ENCODE measurements around the gene DDC.

Gene DDC

DNA sequence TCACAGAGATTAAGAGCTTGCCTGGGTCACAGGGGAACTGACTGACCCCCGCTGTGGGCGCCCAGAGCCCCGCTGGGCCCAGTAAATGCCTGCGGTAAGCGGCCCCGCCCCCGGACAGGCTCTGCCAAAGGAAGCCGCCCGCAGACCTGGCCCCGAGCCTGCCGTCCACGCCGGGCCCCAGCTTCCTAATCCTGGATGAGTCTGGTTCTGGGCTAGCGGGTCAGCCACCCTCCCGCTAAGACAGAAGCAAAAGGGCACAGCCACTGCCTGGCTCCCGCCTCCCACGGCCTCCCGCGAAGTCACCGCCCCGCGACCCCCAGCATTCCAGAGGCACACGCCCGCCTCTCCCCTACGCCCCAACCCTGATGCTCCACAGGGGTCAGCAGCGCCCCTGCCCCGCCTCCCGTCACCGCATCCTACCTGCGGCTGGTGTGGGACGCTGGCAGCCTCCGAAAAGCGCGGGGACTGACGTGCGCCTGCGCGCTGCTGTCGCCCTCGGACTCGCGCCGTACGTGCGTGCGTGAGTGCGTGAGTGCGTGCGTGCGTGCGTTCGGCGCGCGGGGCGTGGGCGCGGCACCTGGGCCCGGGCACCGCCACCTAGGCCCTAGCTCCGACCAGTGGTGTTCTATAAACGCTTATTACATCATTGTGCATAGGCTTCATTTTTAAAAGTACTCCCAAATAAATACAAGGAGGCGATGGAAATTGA lies 115.2 kb downstream of the DDC start, which contains the start of gene FIGNL1:
TSS of gene FIGNL1 (minus strand) at position 470 of the 709 bp plus-strand sequence. CDS start 3,063 bp downstream, outside the sequence.
- Histone ChIP-seq H3K79me2 (ENCODE audit: control insufficient read depth, low read length) (peaks cover 53% of the 10 kb centered on the region), H3K27me3 (ENCODE audit: control insufficient read depth, low read length) (no peaks in the 10 kb centered on the region), H3F3A (ENCODE audit: control insufficient read depth, insufficient read depth) (no peaks in the 10 kb centered on the region), H3K4me1 (ENCODE audit: control insufficient read depth, low read length) (peaks cover 32% of the 10 kb centered on the region), H3K36me3 (ENCODE audit: control insufficient read depth, low read length) (peaks cover 42% of the 10 kb centered on the region), H3K27ac (ENCODE audit: low read depth, low read length) (peak within 1 kb of the TSS; percentile 39), H3K9me3 (ENCODE audit: control insufficient read depth, insufficient read depth, low read length) (no peaks in the 10 kb centered on the region), H4K20me1 (ENCODE audit: control insufficient read depth, insufficient read depth, low read depth, low read length) (no peaks in the 10 kb centered on the region), H3K4me2 (ENCODE audit: low read length) (peak within 1 kb of the TSS; percentile 89), H3K9me2 (replicated peaks; ENCODE audit: control insufficient read depth, low read length) (no peaks in the 10 kb centered on the region), H3K4me3 (ENCODE audit: low read length) (peak within 1 kb of the TSS; percentile 88)
- TF ChIP-seq, protein P1, sequence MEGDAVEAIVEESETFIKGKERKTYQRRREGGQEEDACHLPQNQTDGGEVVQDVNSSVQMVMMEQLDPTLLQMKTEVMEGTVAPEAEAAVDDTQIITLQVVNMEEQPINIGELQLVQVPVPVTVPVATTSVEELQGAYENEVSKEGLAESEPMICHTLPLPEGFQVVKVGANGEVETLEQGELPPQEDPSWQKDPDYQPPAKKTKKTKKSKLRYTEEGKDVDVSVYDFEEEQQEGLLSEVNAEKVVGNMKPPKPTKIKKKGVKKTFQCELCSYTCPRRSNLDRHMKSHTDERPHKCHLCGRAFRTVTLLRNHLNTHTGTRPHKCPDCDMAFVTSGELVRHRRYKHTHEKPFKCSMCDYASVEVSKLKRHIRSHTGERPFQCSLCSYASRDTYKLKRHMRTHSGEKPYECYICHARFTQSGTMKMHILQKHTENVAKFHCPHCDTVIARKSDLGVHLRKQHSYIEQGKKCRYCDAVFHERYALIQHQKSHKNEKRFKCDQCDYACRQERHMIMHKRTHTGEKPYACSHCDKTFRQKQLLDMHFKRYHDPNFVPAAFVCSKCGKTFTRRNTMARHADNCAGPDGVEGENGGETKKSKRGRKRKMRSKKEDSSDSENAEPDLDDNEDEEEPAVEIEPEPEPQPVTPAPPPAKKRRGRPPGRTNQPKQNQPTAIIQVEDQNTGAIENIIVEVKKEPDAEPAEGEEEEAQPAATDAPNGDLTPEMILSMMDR (IDR thresholded peaks at IDR 0.05; ENCODE audit: low read depth, low read length, poor library complexity, severe bottlenecking), result no peak
- no peak for TF ChIP-seq EZH2phosphoT487 (IDR thresholded peaks at IDR 0.05; ENCODE audit: borderline replicate concordance, low read length)

DNA sequence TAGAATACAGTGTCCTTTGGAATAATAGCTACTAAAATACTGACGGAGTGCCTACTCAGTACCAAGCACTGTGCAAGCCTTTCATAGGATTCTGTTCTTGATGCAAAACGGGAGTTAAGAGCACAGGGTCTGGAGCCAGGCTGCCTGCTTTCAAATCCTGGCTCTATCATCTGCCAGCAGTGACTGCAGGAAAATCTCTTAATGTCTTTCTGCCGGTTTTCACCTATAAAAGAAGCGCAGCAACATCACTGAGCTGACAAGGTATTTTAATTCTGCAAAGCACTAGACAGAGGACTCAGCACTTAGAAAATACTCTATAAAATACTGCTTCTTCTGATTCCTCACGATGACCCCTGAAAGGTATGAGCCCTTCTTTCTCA lies 115.7 kb downstream of the DDC start:
- Histone ChIP-seq H4K20me1 (ENCODE audit: control insufficient read depth, insufficient read depth, low read depth, low read length) (no peaks in the 10 kb centered on the region), H3K4me1 (ENCODE audit: control insufficient read depth, low read length) (peaks cover 32% of the 10 kb centered on the region), H3K27ac (ENCODE audit: low read depth, low read length) (peak overlapping the region; percentile 39; the same call in 1 of the 2 replicates), H3K4me2 (ENCODE audit: low read length) (peak overlapping the region; percentile 89), H3K9me2 (replicated peaks; ENCODE audit: control insufficient read depth, low read length) (no peaks in the 10 kb centered on the region), H3K9me3 (ENCODE audit: control insufficient read depth, insufficient read depth, low read length) (no peaks in the 10 kb centered on the region), H3K4me3 (ENCODE audit: low read length) (peak overlapping the region; percentile 88), H3F3A (ENCODE audit: control insufficient read depth, insufficient read depth) (no peaks in the 10 kb centered on the region), H3K79me2 (ENCODE audit: control insufficient read depth, low read length) (peaks cover 57% of the 10 kb centered on the region), H3K36me3 (ENCODE audit: control insufficient read depth, low read length) (peaks cover 47% of the 10 kb centered on the region), H3K27me3 (ENCODE audit: control insufficient read depth, low read length) (no peaks in the 10 kb centered on the region)
- no peak for TF ChIP-seq EZH2phosphoT487 (IDR thresholded peaks at IDR 0.05; ENCODE audit: borderline replicate concordance, low read length)
- TF ChIP-seq, protein P1 (IDR thresholded peaks at IDR 0.05; ENCODE audit: low read depth, low read length, poor library complexity, severe bottlenecking), result no peak

DNA sequence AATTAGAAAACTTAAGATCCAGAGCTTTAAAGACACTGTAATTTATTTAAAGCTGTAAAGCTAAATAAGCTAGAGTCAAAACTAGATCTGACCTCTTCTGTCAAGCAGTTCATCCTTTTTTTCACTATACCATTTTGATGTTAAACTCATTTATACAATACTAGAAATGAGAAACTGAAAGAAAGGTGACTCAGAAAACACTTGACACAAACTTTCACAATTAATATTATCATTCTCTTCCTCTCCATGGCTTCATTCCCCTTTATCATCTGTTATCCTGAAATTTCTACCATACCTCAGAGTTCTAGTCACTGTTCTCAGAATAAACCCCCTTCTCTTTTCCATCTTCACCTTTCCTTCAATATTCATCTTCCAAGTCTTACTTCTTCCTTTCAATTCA lies 116.4 kb downstream of the DDC start:
- H3K9me3 ChIP-seq (ENCODE audit: control insufficient read depth, insufficient read depth, low read length), result no peaks in the 10 kb centered on the region
- peak overlapping the region; percentile 88 for H3K4me3 ChIP-seq (ENCODE audit: low read length)
- H3K36me3 ChIP-seq (ENCODE audit: control insufficient read depth, low read length), result peaks cover 54% of the 10 kb centered on the region
- no peaks in the 10 kb centered on the region for H3F3A ChIP-seq (ENCODE audit: control insufficient read depth, insufficient read depth)
- H4K20me1 ChIP-seq (ENCODE audit: control insufficient read depth, insufficient read depth, low read depth, low read length), result no peaks in the 10 kb centered on the region
- no peaks in the 10 kb centered on the region for H3K27me3 ChIP-seq (ENCODE audit: control insufficient read depth, low read length)
- peaks cover 64% of the 10 kb centered on the region for H3K79me2 ChIP-seq (ENCODE audit: control insufficient read depth, low read length)
- TF ChIP-seq EZH2phosphoT487 (IDR thresholded peaks at IDR 0.05; ENCODE audit: borderline replicate concordance, low read length), result no peak
- TF ChIP-seq, protein P1 (IDR thresholded peaks at IDR 0.05; ENCODE audit: low read depth, low read length, poor library complexity, severe bottlenecking), result no peak
- peak overlapping the region; percentile 89 for H3K4me2 ChIP-seq (ENCODE audit: low read length)
- H3K4me1 ChIP-seq (ENCODE audit: control insufficient read depth, low read length), result peaks cover 32% of the 10 kb centered on the region
- H3K9me2 ChIP-seq (replicated peaks; ENCODE audit: control insufficient read depth, low read length), result no peaks in the 10 kb centered on the region
- H3K27ac ChIP-seq (ENCODE audit: low read depth, low read length), result no peak overlapping the region
